Body of pancreas (tissue), 4 donors: ENCODE data around the gene GRIK3. TPM values are rescaled to one million over a fixed set of nuclear protein-coding genes. Genes with fewer than 3 reads are reported as not detected.

ENCODE experiments used
- ATAC-seq: fragments of 150-250 bp; one replicate; pipeline ENCODE4 v1.9.1; 2016
- DNase-seq, 4 donors: peaks; one replicate each; pipeline ENCODE4 v3.0.0-alpha.2; 2019
- H3K27ac ChIP-seq, 4 donors: fragments of 200-600 bp; sonication (generic); 1 replicate in 3 of 4; 2 replicates in 1 of 4; pipeline versions ENCODE4 v1.5.1 to v1.6.1; 2016 to 2019; ENCODE audit warnings: mild to moderate bottlenecking in 1 of 4, mixed read lengths in 1 of 4, moderate library complexity in 1 of 4
- H3K27me3 ChIP-seq, 2 donors: fragments of 200-600 bp; sonication (generic); one replicate each; pipeline ENCODE4 v1.6.0; 2016; ENCODE audit warnings: mild to moderate bottlenecking in 1 of 2
- H3K36me3 ChIP-seq, 2 donors: fragments of 200-600 bp; sonication (generic); replicated peaks in 1 of 2; 2 replicates each; pipeline ENCODE4 v1.5.1; 2016; ENCODE audit warnings: low read depth in 2 of 2; ENCODE audit not compliant: insufficient read depth in 1 of 2
- H3K4me1 ChIP-seq: fragments of 200-600 bp; sonication (generic); one replicate; pipeline ENCODE4 v1.6.0; 2016
- H3K4me3 ChIP-seq, 2 donors: fragments of 200-600 bp; sonication (generic); 1 replicate in 1 of 2; 2 replicates in 1 of 2; pipeline ENCODE4 v1.5.1; 2016 to 2019
- H3K9me3 ChIP-seq, 3 donors: fragments of 200-600 bp; sonication (generic); 1 replicate in 2 of 3; 2 replicates in 1 of 3; pipeline ENCODE4 v1.5.1; 2016
- CTCF ChIP-seq, 7 experiments: fragments of 450-650 bp in 4 of 7; fragments of 200-600 bp in 3 of 7; sonication (generic) in 3 of 7; IDR thresholded peaks; one replicate each; pipeline ENCODE4 v1.5.1; 2016 to 2019; ENCODE audit warnings: antibody characterized with exemption in 7 of 7
- POLR2A ChIP-seq, 3 donors: fragments of 450-650 bp; IDR thresholded peaks; one replicate each; pipeline ENCODE4 v1.6.1; 2016; ENCODE audit warnings: antibody characterized with exemption in 3 of 3, mild to moderate bottlenecking in 2 of 3
- WGBS, 2 donors: methylation state at CpG; one replicate each; pipeline ENCODE4 v1.1.5; 2017; 5-methylcytosine and 5-hydroxymethylcytosine counted together
- intact Hi-C: fragments of 100-400 bp; cut with DNase I; formaldehyde crosslinking; loops from one replicate; pipeline ENCODE4 v1.15.1; 2023
- total RNA-seq, 2 donors: library from RNA; depleted of rRNA; stranded (reverse); fragments of >200 nt; gene quantifications; one replicate each; pipeline ENCODE4 v1.1.0, GENCODE V29; 2016

Gene GRIK3
- total RNA-seq, 2 donors from 2014 or later: under 0.01 to 0.99 TPM

GRCh38 chr1:36789535-36789934 is 244.8 kb downstream of the GRIK3 start:
- ATAC-seq (no peak), DNase-seq (no peak)
- no peaks in the 10 kb centered on the region for H3K27me3 ChIP-seq
- H3K27ac ChIP-seq: no peak overlapping the region
- no peak for TF ChIP-seq POLR2A (IDR thresholded peaks at IDR 0.05)
- no peak for TF ChIP-seq CTCF (IDR thresholded peaks at IDR 0.05)
- no peaks in the 10 kb centered on the region for H3K9me3 ChIP-seq
- H3K4me3 ChIP-seq: no peak overlapping the region
- H3K36me3 ChIP-seq: no peaks in the 10 kb centered on the region
- no peaks in the 10 kb centered on the region for H3K4me1 ChIP-seq
- intact Hi-C loops: no loop called here

GRCh38 chr1:36787312-36787913 is 246.9 kb downstream of the GRIK3 start:
- Histone ChIP-seq H3K36me3 (no peaks in the 10 kb centered on the region), H3K27me3 (no peaks in the 10 kb centered on the region), H3K4me3 (no peak overlapping the region), H3K27ac (no peak overlapping the region), H3K9me3 (no peaks in the 10 kb centered on the region), H3K4me1 (no peaks in the 10 kb centered on the region)
- 37 to 39% methylated on average over 10 to 12 of the region's 12 CpGs for WGBS, 2 donors
- DNase-seq (no peak), ATAC-seq (no peak)
- no peak for TF ChIP-seq POLR2A (IDR thresholded peaks at IDR 0.05)
- TF ChIP-seq CTCF (IDR thresholded peaks at IDR 0.05): no peak
- intact Hi-C loops: no loop called here

- Histone ChIP-seq H3K9me3 (no peaks in the 10 kb centered on the region), H3K27ac (no peak overlapping the region), H3K4me1 (no peaks in the 10 kb centered on the region), H3K27me3 (no peaks in the 10 kb centered on the region), H3K36me3 (no peaks in the 10 kb centered on the region), H3K4me3 (no peak overlapping the region)
- no peak for DNase-seq
- WGBS, 2 donors: 67 to 68% methylated on average over 4 to 5 of the region's 5 CpGs
- intact Hi-C loops: no loop called here
- ATAC-seq: no peak
- TF ChIP-seq CTCF (IDR thresholded peaks at IDR 0.05) (no peak), POLR2A (IDR thresholded peaks at IDR 0.05) (no peak)
Measured at GRCh38 chr1:36786425-36786824, 247.9 kb downstream of the GRIK3 start.

GRCh38 chr1:36784147-36784859 is 250.0 kb downstream of the GRIK3 start:
- intact Hi-C loops: no loop called here
- no peak overlapping the region for H3K27ac ChIP-seq
- TF ChIP-seq POLR2A (IDR thresholded peaks at IDR 0.05): no peak
- TF ChIP-seq CTCF (IDR thresholded peaks at IDR 0.05): no peak
- no peak for ATAC-seq
- WGBS, 2 donors: 76 to 79% methylated on average over 9 of the region's 9 CpGs
- no peaks in the 10 kb centered on the region for H3K27me3 ChIP-seq
- H3K9me3 ChIP-seq: no peaks in the 10 kb centered on the region
- H3K36me3 ChIP-seq: no peaks in the 10 kb centered on the region
- H3K4me1 ChIP-seq: no peaks in the 10 kb centered on the region
- DNase-seq: no peak
- no peak overlapping the region for H3K4me3 ChIP-seq

- no peak for ATAC-seq
- H3K36me3 ChIP-seq: no peaks in the 10 kb centered on the region
- no peak for TF ChIP-seq POLR2A (IDR thresholded peaks at IDR 0.05)
- no peak for TF ChIP-seq CTCF (IDR thresholded peaks at IDR 0.05)
Measured at GRCh38 chr1:36783475-36783874, 250.8 kb downstream of the GRIK3 start.

More at GRCh38 chr1:36783475-36783874, 250.8 kb downstream of the GRIK3 start:
- Histone ChIP-seq H3K9me3 (no peaks in the 10 kb centered on the region), H3K4me3 (no peak overlapping the region), H3K27me3 (no peaks in the 10 kb centered on the region), H3K4me1 (no peaks in the 10 kb centered on the region), H3K27ac (no peak overlapping the region)
- intact Hi-C loops: no loop called here
- DNase-seq: no peak
- 85 to 92% methylated on average over 2 to 3 of the region's 3 CpGs for WGBS, 2 donors
